Epithelial cell of proximal tubule (primary cell): ENCODE results near the gene ODC1. TPM values are rescaled to one million over a fixed set of nuclear protein-coding genes. Genes with fewer than 3 reads are reported as not detected.

Experiments
- DNase-seq: peaks from one replicate; pipeline ENCODE4 v3.0.0-alpha.2; 2011; ENCODE audit warnings: low read depth
- H3K4me3 ChIP-seq: 2 replicates; pipeline ENCODE4 v1.5.1; 2011; ENCODE audit warnings: low read depth, mild to moderate bottlenecking, low read length
- CTCF ChIP-seq: conservative IDR thresholded peaks from 2 replicates; pipeline ENCODE4 v1.5.1; 2012; ENCODE audit warnings: low read depth, mild to moderate bottlenecking, low read length
- total RNA-seq: library from RNA; depleted of rRNA; stranded (reverse); fragments of >200 nt; gene quantifications from 2 replicates; pipeline ENCODE4 v1.2.3, GENCODE V29; 2015

Gene ODC1
- total RNA-seq, 1 donor from 2014 or later: 134 TPM

GRCh38 chr2:10486091-10486490 lies 38.0 kb upstream of the ODC1 start:
- no peak for TF ChIP-seq CTCF

GRCh38 chr2:10482913-10483312 lies 34.8 kb upstream of the ODC1 start:
- no peak overlapping the region for H3K4me3 ChIP-seq
- no peak for TF ChIP-seq CTCF
- DNase-seq: no peak

More at GRCh38 chr2:10486091-10486490, 38.0 kb upstream of the ODC1 start:
- no peak overlapping the region for H3K4me3 ChIP-seq
- DNase-seq: no peak

GRCh38 chr2:10482460-10482859 lies 34.3 kb upstream of the ODC1 start:
- no peak for DNase-seq
- H3K4me3 ChIP-seq: no peak overlapping the region
- TF ChIP-seq CTCF: no peak

GRCh38 chr2:10481666-10482157 lies 33.6 kb upstream of the ODC1 start:
- H3K4me3 ChIP-seq: no peak overlapping the region
- DNase-seq: no peak
- no peak for TF ChIP-seq CTCF

GRCh38 chr2:10481055-10481665 lies 33.0 kb upstream of the ODC1 start:
- no peak for TF ChIP-seq CTCF
- DNase-seq: no peak
- H3K4me3 ChIP-seq: no peak overlapping the region

GRCh38 chr2:10480359-10480949 lies 32.3 kb upstream of the ODC1 start:
- no peak for TF ChIP-seq CTCF

GRCh38 chr2:10478916-10479315 lies 30.8 kb upstream of the ODC1 start:
- H3K4me3 ChIP-seq: no peak overlapping the region
- TF ChIP-seq CTCF: no peak

More at GRCh38 chr2:10480359-10480949, 32.3 kb upstream of the ODC1 start:
- DNase-seq: no peak
- no peak overlapping the region for H3K4me3 ChIP-seq

More at GRCh38 chr2:10478916-10479315, 30.8 kb upstream of the ODC1 start:
- no peak for DNase-seq
